Endodermal cell (in vitro differentiated cells): ENCODE measurements around the gene BET1L. TPM values are rescaled to one million over a fixed set of nuclear protein-coding genes. Genes with fewer than 3 reads are reported as not detected.
A peak's percentile ranks its signal among the peaks of the same experiment; 100 is the strongest.

Source experiments
- DNase-seq: peaks from one replicate; pipeline ENCODE4 v3.0.0-alpha.2; 2017
- H3K27ac ChIP-seq: 2 replicates; pipeline ENCODE4 v1.5.1; 2013; ENCODE audit warnings: mild to moderate bottlenecking, low read depth, low read length, moderate library complexity
- H3K27me3 ChIP-seq: 2 replicates; pipeline ENCODE4 v1.6.1; 2013; ENCODE audit warnings: mild to moderate bottlenecking, low read length, moderate library complexity; ENCODE audit not compliant: insufficient read depth, control insufficient read depth, poor library complexity, severe bottlenecking
- H3K36me3 ChIP-seq: 2 replicates; pipeline ENCODE4 v1.7.0; 2013; ENCODE audit warnings: mild to moderate bottlenecking, low read length, moderate library complexity; ENCODE audit not compliant: control insufficient read depth, insufficient read depth
- H3K4me1 ChIP-seq: one replicate; pipeline ENCODE4 v1.7.0; 2013; ENCODE audit warnings: low read length; ENCODE audit not compliant: control insufficient read depth, insufficient read depth
- H3K4me3 ChIP-seq: 2 replicates; pipeline ENCODE4 v1.5.1; 2013; ENCODE audit warnings: mild to moderate bottlenecking, low read length, moderate library complexity
- H3K9ac ChIP-seq: 2 replicates; pipeline ENCODE4 v1.6.1; 2013; ENCODE audit warnings: mild to moderate bottlenecking, low read length, moderate library complexity; ENCODE audit not compliant: poor library complexity, severe bottlenecking; ENCODE audit errors: extremely low read depth
- H3K9me3 ChIP-seq: 2 replicates; pipeline ENCODE4 v1.6.1; 2013; ENCODE audit warnings: mild to moderate bottlenecking, low read length, moderate library complexity; ENCODE audit not compliant: control insufficient read depth
- H3K27ac Mint-ChIP-seq: 2 replicates; pipeline ENCODE4 v1.8.0; 2020; ENCODE audit warnings: mixed read lengths
- H3K27me3 Mint-ChIP-seq: 2 replicates; pipeline ENCODE4 v1.8.0; 2021; ENCODE audit warnings: mild to moderate bottlenecking, mixed read lengths; ENCODE audit not compliant: insufficient read depth
- H3K36me3 Mint-ChIP-seq: 2 replicates; pipeline ENCODE4 v1.8.0; 2020; ENCODE audit warnings: low read depth, mixed read lengths
- H3K4me1 Mint-ChIP-seq: 2 replicates; pipeline ENCODE4 v1.8.0; 2020; ENCODE audit warnings: mixed read lengths
- H3K4me3 Mint-ChIP-seq: 2 replicates; pipeline ENCODE4 v1.8.0; 2020; ENCODE audit warnings: mild to moderate bottlenecking, moderate library complexity, mixed read lengths
- H3K9me3 Mint-ChIP-seq: 2 replicates; pipeline ENCODE4 v1.8.0; 2020; ENCODE audit warnings: mild to moderate bottlenecking, mixed read lengths
- CTCF ChIP-seq: fragments of 200-600 bp; sonication (generic); conservative IDR thresholded peaks from 2 replicates; pipeline ENCODE4 v1.5.0; 2021; ENCODE audit warnings: antibody characterized with exemption, mild to moderate bottlenecking
- WGBS, 2 experiments: methylation state at CpG; one replicate each; pipeline versions ENCODE4 v1.1.5 to v1.1.7; 2013; ENCODE audit warnings: missing lambda C conversion rate in 2 of 2, mixed read lengths in 1 of 2; ENCODE audit not compliant: insufficient coverage in 1 of 2, insufficient read length in 1 of 2; 5-methylcytosine and 5-hydroxymethylcytosine counted together
- long read RNA-seq, 4 experiments: library from polyadenylated mRNA in 2 of 4; library from RNA in 1 of 4; library from capped mRNA in 1 of 4; stranded (forward) in 3 of 4; unstranded in 1 of 4; transcript quantifications; one replicate each; pipeline ENCODE4 v2.0.0, GENCODE V29; 2020 to 2021; ENCODE audit warnings: inconsistent platforms in 1 of 4
- polyA plus RNA-seq, 2 experiments: library from polyadenylated mRNA; stranded (reverse); fragments of 50-300 nt; gene quantifications; one replicate each; pipeline ENCODE4 v1.2.3, GENCODE V29; 2013
- total RNA-seq, 2 donors: library from RNA; stranded (reverse); fragmentation: NEBNext Ultra II Directional in 1 of 2; extraction: Animal tissue kit (Norgen Biotek cat#: 25700) in 1 of 2; gene quantifications; 2 replicates in 1 of 2; 3 replicates in 1 of 2; pipeline ENCODE4 v1.2.1, GENCODE V29; 2021

BET1L gene, protein sequence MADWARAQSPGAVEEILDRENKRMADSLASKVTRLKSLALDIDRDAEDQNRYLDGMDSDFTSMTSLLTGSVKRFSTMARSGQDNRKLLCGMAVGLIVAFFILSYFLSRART
- 10 to 100 TPM; 47.4 to 63.7 TPM for total RNA-seq
- polyA plus RNA-seq (2013, experiment 1 of 2) = 26.3 TPM
- polyA plus RNA-seq (2013, experiment 2 of 2) = 25.1 TPM
- long read RNA-seq, experiment 1, transcript BET1L-203 (4 exons, 2,819 nt) = major isoform, 10 of 24 reads
- long read RNA-seq, experiment 1, partial matches to known transcripts = 1 of 24 reads
- long read RNA-seq, experiment 1, other reads (novel, unspliced or antisense) = 13 of 24 reads
- long read RNA-seq, experiment 2, transcript BET1L-203 (4 exons, 2,819 nt) = major isoform, 66 of 95 reads
- long read RNA-seq, experiment 2, partial matches to known transcripts = 1 of 95 reads
- long read RNA-seq, experiment 2, other reads (novel, unspliced or antisense) = 24 of 95 reads
- long read RNA-seq, experiment 3, transcript BET1L-201 (3 exons, 2,916 nt) = minor isoform, 10 of 173 reads
- long read RNA-seq, experiment 3, transcript BET1L-203 (4 exons, 2,819 nt) = major isoform, 122 of 173 reads
- long read RNA-seq, experiment 3, partial matches to known transcripts = 4 of 173 reads
- long read RNA-seq, experiment 3, other reads (novel, unspliced or antisense) = 35 of 173 reads
- long read RNA-seq, experiment 4, transcript BET1L-203 (4 exons, 2,819 nt) = major isoform, 7 of 11 reads
- long read RNA-seq, experiment 4, partial matches to known transcripts = 0 of 11 reads
- long read RNA-seq, experiment 4, other reads (novel, unspliced or antisense) = 3 of 11 reads

- peaks cover 42% of the 10 kb centered on the region for H3K36me3 Mint-ChIP-seq
- no peaks in the 10 kb centered on the region for H3K9me3 Mint-ChIP-seq
- TF ChIP-seq CTCF = no peak
- peak within 1 kb of the TSS; percentile 99 for H3K4me3 ChIP-seq
- H3K4me1 Mint-ChIP-seq = peaks cover 31% of the 10 kb centered on the region
- peak within 1 kb of the TSS; percentile 98 for H3K4me3 Mint-ChIP-seq
- no peaks in the 10 kb centered on the region for H3K27me3 Mint-ChIP-seq
- peaks cover 47% of the 10 kb centered on the region for H3K36me3 ChIP-seq
- peak within 1 kb of the TSS; percentile 98 for H3K27ac Mint-ChIP-seq
- peaks cover 35% of the 10 kb centered on the region for H3K4me1 ChIP-seq
- peak; percentile 98 for DNase-seq
- peak within 1 kb of the TSS; percentile 93 for H3K9ac ChIP-seq
- H3K27me3 ChIP-seq = no peaks in the 10 kb centered on the region
- no peaks in the 10 kb centered on the region for H3K9me3 ChIP-seq
- WGBS, 2 experiments = 0% methylated on average over 15 to 63 of the region's 63 CpGs
- peak within 1 kb of the TSS; percentile 95 for H3K27ac ChIP-seq
These were observed at the start of gene BET1L, which contains the start of gene RIC8A for GRCh38 chr11:207208-207862. TSS of gene BET1L (minus strand) at chr11:207399. CDS start at chr11:207321, 78 bp downstream. TSS of gene RIC8A (plus strand) at chr11:207708. CDS start at chr11:208855, 1,147 bp downstream.

GRCh38 chr11:255816-256215, 48.6 kb upstream of the BET1L start:
- DNase-seq = no peak
- TF ChIP-seq CTCF = no peak
- H3K9me3 Mint-ChIP-seq = peaks cover 3% of the 10 kb centered on the region
- Histone ChIP-seq H3K4me3 (no peak overlapping the region), H3K36me3 (peaks cover 28% of the 10 kb centered on the region), H3K9ac (no peak overlapping the region), H3K27ac (no peak overlapping the region), H3K9me3 (no peaks in the 10 kb centered on the region), H3K4me1 (no peaks in the 10 kb centered on the region), H3K27me3 (no peaks in the 10 kb centered on the region)
- H3K27me3 Mint-ChIP-seq = peaks cover 2% of the 10 kb centered on the region
- H3K4me1 Mint-ChIP-seq = no peaks in the 10 kb centered on the region
- H3K27ac Mint-ChIP-seq = no peak overlapping the region
- 91% methylated on average over 2 of the region's 2 CpGs; no CpG with 5 or more reads in 1 of the 2 experiments for WGBS, 2 experiments
- peaks cover 30% of the 10 kb centered on the region for H3K36me3 Mint-ChIP-seq
- H3K4me3 Mint-ChIP-seq = no peak overlapping the region

DNA sequence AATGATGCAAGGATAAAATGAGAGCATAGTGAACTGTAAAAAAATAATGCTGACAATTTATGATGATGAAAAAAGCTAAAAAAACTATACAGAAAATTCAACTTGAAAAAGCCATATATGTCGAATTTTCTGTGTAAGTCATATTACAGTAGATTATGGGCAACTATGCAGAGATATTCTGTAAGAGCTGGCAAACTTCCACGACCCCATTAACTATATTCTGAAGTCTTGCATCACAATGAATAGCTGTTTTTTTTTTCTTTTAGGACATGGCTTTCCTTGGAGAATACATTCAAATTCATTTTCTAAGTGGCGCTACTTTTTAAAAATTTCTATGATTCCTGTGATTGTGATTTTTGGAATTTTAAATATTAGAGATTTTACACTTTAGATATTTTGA, 48.0 kb upstream of the BET1L start:
- Mint-ChIP-seq H3K9me3 (no peaks in the 10 kb centered on the region), H3K27me3 (peaks cover 2% of the 10 kb centered on the region), H3K4me1 (no peaks in the 10 kb centered on the region), H3K36me3 (peaks cover 34% of the 10 kb centered on the region), H3K4me3 (no peak overlapping the region), H3K27ac (no peak overlapping the region)
- WGBS, 2 experiments = 86 to 88% methylated on average over 1 to 3 of the region's 3 CpGs
- no peak for DNase-seq
- Histone ChIP-seq H3K4me1 (no peaks in the 10 kb centered on the region), H3K9ac (no peak overlapping the region), H3K36me3 (peaks cover 34% of the 10 kb centered on the region), H3K4me3 (no peak overlapping the region), H3K9me3 (no peaks in the 10 kb centered on the region), H3K27me3 (no peaks in the 10 kb centered on the region), H3K27ac (no peak overlapping the region)
- TF ChIP-seq CTCF = no peak
